ENCODE measurements around the gene ZNF428. TPM values are rescaled to one million over a fixed set of nuclear protein-coding genes. Genes with fewer than 3 reads are reported as not detected.

Gene ZNF428
- polyA plus RNA-seq, 1 of the 3 experiments (the other 2 are of a cell fraction): 79.5 TPM

DNA sequence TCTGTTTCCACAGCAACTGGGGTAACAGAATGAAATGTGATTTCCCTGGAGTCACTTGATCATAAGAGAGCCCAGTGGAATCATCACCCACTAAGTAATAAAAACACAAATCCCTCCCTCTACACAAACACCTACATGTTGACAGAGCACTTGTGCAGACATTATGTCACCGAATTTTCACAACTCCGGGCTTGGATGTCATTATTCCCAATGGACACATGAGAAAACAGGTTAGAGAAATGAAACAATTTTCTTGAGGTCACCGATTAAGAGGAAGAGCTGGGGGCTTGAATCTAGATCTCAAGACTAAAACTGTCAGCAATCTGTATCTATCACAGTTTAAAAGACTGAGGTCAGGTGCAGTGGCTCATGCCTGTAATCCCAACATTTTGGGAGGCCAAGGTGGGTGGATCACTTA lies 47.2 kb downstream of the ZNF428 start:
- H3K4me3 ChIP-seq (ENCODE audit: low read depth in 2 of 2, low read length in 1 of 2): no peak overlapping the region
- H3F3A ChIP-seq (replicated peaks; ENCODE audit: insufficient read depth): no peaks in the 10 kb centered on the region
- H3K9me2 ChIP-seq: no peaks in the 10 kb centered on the region
- DNase-seq: no peak
- no peak overlapping the region for H3K9ac ChIP-seq
- peaks cover 50% of the 10 kb centered on the region; the same call in 1 of the 2 replicates for H3K79me2 ChIP-seq (ENCODE audit: insufficient read depth)
- H4K20me1 ChIP-seq (ENCODE audit: insufficient read depth): no peaks in the 10 kb centered on the region
- H3K36me3 ChIP-seq (replicated peaks in 1 of 2; ENCODE audit: control insufficient read depth in 1 of 2, insufficient read depth in 2 of 2, low read length in 1 of 2): peaks cover 0 to 9% of the 10 kb centered on the region in 2 experiments
- WGBS (ENCODE audit: low lambda C conversion rate): 84% methylated on average over 3 of the region's 3 CpGs
- H2AFZ ChIP-seq (ENCODE audit: low read depth): no peak overlapping the region
- TF ChIP-seq FOXJ3 (CRISPR knock-in tag; IDR thresholded peaks at IDR 0.05) (no peak), FOSL2 (IDR thresholded peaks at IDR 0.05; ENCODE audit: borderline replicate concordance, low read depth) (no peak), SMC3 (IDR thresholded peaks at IDR 0.05; ENCODE audit: low read depth, low read length) (no peak), JUND (IDR thresholded peaks at IDR 0.05) (no peak), YY1 (IDR thresholded peaks at IDR 0.05; ENCODE audit: low read depth) (no peak), GABPA (IDR thresholded peaks at IDR 0.05; ENCODE audit: low read depth) (no peak), NFIC (IDR thresholded peaks at IDR 0.05; ENCODE audit: borderline replicate concordance) (no peak), NRF1 (IDR thresholded peaks at IDR 0.05; ENCODE audit: low read depth, low read length) (no peak), POLR2AphosphoS5 (IDR thresholded peaks at IDR 0.05; ENCODE audit: low read depth, low read length) (no peak)
- TF ChIP-seq, protein P1, sequence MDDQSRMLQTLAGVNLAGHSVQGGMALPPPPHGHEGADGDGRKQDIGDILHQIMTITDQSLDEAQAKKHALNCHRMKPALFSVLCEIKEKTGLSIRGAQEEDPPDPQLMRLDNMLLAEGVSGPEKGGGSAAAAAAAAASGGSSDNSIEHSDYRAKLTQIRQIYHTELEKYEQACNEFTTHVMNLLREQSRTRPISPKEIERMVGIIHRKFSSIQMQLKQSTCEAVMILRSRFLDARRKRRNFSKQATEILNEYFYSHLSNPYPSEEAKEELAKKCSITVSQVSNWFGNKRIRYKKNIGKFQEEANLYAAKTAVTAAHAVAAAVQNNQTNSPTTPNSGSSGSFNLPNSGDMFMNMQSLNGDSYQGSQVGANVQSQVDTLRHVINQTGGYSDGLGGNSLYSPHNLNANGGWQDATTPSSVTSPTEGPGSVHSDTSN (IDR thresholded peaks at IDR 0.05): no peak
- TF ChIP-seq, protein P2, sequence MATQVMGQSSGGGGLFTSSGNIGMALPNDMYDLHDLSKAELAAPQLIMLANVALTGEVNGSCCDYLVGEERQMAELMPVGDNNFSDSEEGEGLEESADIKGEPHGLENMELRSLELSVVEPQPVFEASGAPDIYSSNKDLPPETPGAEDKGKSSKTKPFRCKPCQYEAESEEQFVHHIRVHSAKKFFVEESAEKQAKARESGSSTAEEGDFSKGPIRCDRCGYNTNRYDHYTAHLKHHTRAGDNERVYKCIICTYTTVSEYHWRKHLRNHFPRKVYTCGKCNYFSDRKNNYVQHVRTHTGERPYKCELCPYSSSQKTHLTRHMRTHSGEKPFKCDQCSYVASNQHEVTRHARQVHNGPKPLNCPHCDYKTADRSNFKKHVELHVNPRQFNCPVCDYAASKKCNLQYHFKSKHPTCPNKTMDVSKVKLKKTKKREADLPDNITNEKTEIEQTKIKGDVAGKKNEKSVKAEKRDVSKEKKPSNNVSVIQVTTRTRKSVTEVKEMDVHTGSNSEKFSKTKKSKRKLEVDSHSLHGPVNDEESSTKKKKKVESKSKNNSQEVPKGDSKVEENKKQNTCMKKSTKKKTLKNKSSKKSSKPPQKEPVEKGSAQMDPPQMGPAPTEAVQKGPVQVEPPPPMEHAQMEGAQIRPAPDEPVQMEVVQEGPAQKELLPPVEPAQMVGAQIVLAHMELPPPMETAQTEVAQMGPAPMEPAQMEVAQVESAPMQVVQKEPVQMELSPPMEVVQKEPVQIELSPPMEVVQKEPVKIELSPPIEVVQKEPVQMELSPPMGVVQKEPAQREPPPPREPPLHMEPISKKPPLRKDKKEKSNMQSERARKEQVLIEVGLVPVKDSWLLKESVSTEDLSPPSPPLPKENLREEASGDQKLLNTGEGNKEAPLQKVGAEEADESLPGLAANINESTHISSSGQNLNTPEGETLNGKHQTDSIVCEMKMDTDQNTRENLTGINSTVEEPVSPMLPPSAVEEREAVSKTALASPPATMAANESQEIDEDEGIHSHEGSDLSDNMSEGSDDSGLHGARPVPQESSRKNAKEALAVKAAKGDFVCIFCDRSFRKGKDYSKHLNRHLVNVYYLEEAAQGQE (IDR thresholded peaks at IDR 0.05; ENCODE audit: low read depth, low read length): no peak
- TF ChIP-seq, protein P3, sequence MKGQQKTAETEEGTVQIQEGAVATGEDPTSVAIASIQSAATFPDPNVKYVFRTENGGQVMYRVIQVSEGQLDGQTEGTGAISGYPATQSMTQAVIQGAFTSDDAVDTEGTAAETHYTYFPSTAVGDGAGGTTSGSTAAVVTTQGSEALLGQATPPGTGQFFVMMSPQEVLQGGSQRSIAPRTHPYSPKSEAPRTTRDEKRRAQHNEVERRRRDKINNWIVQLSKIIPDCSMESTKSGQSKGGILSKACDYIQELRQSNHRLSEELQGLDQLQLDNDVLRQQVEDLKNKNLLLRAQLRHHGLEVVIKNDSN (IDR thresholded peaks at IDR 0.05; ENCODE audit: borderline replicate concordance, low read depth): no peak
- no peak overlapping the region for H3K27ac ChIP-seq (ENCODE audit: low read depth in 2 of 2, low read length in 1 of 2)
- peaks cover 0 to 15% of the 10 kb centered on the region in 2 experiments; a peak in 1 of 4 replicates for H3K4me1 ChIP-seq (ENCODE audit: control insufficient read depth in 1 of 2, insufficient read depth in 2 of 2, low read depth in 1 of 2, low read length in 1 of 2)
- H3K9me3 ChIP-seq: no peaks in the 10 kb centered on the region
- ChIA-PET CTCF (interaction anchor here (1.8 to 3.9 kb wide), 2 partner anchors 17 to 22 kb away, joined by 4 to 24 read pairs; no protein-coding TSS in a partner anchor), POLR2A (no interaction called here)
- no peak overlapping the region for H3K4me2 ChIP-seq
- no peaks in the 10 kb centered on the region for H3K27me3 ChIP-seq (ENCODE audit: insufficient read depth)
